HG03342 (cell line): ENCODE results near the gene FAM83D.
"Not testable (repeated sequence)": the region's sequence is repeated elsewhere in the genome, so short reads cannot be mapped to it uniquely, and the experiment has no call there.

Source experiments
- ATAC-seq: cut with Tn5 transposase; IDR thresholded peaks from one replicate; pipeline ENCODE4 v1.9.1; 2021; ENCODE audit warnings: mild to moderate bottlenecking, moderate library complexity; ENCODE audit not compliant: unreplicated experiment

Gene FAM83D

DNA sequence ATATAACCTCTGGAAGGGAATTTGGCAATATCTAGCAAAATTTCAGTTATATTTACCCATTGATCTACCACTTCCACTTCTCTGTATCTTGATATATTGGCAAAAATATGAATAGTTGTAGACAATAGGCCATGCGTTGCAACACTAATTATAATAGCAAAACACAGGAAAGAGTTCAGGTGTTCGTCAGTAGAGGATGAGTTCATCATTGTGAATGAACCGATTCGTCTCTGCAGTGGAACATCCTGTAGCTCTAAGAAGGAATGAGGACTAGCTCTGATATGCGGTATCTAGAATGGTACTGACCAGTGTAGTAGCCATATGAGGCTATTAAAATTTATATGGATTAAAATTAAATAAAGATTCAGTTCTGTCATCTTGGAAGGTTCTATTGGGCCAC, 8.3 kb downstream of the FAM83D start:
- ATAC-seq = no peak

DNA sequence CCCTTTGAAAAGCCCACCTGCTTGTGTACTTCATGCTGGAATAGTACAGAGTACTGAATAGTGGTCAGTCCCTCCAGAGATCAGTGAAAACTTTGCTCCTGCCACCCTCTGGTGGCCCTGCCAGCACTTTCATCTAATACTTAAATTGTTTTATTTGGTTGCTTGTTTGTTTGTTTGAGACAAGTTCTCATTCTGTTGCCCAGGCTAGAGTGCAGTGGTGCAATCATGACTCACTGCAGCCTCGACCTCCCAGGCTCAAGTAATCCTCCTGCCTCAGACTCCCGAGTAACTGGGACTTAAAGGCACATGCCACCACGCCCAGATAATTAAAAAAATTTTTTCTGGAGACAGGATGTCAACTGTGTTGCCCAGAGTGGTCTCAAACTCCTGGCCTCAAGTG, 9.1 kb downstream of the FAM83D start:
- no peak for ATAC-seq

- no peak for ATAC-seq
These were observed 9.8 kb downstream of the FAM83D start for GRCh38 chr20:38935967-38936407.

DNA sequence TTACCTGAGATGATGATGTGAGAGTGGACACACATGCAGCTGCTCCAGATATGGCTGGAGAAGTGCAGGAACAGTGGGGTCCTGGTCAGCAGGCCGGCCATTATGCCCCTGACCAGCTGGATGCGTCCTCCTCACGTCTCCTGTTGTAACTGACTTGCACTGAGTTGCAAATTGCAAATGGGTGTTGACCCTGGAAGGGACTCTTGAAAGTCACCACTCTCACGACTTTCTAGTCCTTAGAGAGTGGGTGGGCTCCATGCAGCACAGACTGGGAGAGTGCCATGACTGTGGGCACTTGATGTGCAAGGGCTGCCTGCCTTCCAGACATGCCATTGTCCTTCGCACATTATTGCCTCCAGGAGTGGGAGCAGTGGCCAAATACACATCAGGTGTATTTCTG, 10.8 kb downstream of the FAM83D start:
- no peak for ATAC-seq

GRCh38 chr20:38937978-38938473, 11.8 kb downstream of the FAM83D start:
- ATAC-seq = no peak

DNA sequence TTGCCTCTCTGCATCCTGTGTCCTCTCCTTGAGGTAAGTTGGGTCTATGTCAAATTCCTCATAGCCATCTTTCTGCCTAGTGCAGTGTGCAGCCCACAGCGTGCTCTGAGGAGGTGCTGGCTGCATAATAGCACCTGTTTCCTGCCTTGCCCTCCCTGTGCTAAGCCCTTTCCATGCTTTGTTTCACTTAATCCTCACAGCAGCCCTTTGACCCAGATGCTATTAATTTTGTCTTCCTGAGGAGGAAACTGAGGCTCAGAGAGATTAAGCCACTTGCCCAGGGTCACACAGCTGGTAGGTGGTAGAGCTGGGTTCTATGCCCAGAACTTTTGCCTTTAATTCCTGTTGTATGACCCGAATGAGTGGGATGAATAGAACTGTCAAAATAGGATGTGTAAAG, 13.5 kb downstream of the FAM83D start:
- ATAC-seq = no peak

DNA sequence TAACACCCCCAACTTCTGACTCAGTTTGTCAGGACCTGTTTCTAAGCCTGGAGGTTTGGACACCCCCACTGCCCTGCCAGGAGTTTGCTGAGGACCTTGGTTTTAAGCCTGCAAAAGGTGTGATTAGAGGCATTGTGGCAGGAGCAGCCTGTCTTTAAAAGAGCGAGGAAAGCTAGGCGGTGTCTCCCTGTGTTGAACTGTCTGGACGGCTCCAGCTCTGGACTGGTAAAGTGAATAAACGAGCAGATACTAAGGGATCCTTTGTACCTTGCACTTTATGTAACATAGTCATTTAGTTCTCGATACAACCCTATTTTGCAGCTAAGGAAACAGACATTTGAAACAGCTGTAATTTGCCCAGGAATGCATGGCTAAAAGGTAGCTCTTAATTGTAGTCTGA, 14.4 kb downstream of the FAM83D start:
- ATAC-seq = no peak

- ATAC-seq = no peak
These were observed 15.6 kb downstream of the FAM83D start for GRCh38 chr20:38941726-38942389.

- no peak for ATAC-seq
These were observed 18.8 kb downstream of the FAM83D start for GRCh38 chr20:38945012-38945411.

DNA sequence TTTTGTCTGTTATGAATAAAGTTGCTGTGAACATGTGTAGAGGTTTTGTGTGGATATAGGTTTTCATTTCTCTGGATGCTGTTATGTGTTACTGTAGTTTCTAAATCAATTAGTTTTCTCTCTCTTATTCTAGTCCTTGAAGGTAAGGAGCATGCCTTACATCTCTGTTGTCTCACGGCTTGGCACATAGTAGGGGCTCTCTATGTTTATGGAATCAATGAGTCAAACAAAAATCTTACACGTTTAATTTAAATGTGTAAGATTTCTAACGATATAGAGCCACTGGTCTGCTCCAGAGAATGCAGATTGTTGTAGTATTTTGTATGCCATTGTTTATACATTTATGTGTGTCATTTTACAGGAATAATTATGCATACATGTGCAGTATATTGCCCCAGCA, 20.6 kb downstream of the FAM83D start:
- no peak for ATAC-seq

DNA sequence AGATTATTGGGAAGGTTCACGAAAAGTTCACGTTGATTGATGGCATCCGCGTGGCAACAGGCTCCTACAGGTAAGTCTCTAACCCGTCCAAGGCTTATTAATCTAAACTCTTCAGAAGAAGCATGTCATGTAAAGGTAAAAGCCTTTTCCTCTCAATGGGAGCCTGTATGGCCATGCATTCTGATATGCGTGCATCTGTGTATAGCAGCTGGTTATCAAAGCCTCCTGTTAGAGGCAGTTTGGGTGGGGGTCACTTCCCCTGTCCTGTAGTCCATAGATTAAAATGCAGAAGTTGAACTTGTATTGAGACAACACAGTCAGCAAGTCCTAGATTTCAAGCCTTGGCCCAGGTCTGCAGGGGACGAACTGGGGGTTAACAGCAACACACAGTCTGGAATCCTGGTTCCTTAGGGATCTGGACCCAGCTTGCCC, 21.7 kb downstream of the FAM83D start:
- no peak for ATAC-seq

GRCh38 chr20:38950254-38950653, 24.0 kb downstream of the FAM83D start:
- ATAC-seq = no peak

- no peak for ATAC-seq
These were observed 25.4 kb downstream of the FAM83D start for GRCh38 chr20:38951611-38952010.

GRCh38 chr20:38952153-38952552, 25.9 kb downstream of the FAM83D start:
- no peak for ATAC-seq

GRCh38 chr20:38953630-38954340, 27.6 kb downstream of the FAM83D start:
- no peak for ATAC-seq

GRCh38 chr20:38957235-38957876, 31.1 kb downstream of the FAM83D start:
- ATAC-seq = no peak

- no peak for ATAC-seq
These were observed 31.8 kb downstream of the FAM83D start for GRCh38 chr20:38957915-38958485.

DNA sequence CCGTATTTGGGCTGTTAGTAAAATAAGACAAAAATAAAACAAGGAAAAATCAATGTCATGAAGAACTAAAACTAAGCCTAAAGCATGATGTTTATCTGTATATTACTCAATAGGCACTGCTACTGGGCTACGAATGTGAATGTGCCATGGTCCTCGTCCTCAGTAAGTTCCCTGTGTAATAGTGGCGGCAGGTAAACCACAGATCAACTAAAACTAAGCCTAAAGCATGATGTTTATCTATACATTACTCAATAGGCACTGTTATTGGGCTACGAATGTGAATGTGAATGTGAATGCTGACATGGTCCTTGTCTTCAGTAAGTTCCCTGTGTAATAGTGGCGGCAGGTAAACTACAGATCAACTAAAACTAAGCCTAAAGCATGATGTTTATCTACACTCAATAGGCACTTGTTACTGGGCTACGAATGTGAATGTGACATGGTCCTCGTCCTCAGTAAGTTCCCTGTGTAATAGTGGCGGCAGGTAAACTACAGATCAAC, 34.0 kb downstream of the FAM83D start:
- not testable (repeated sequence) for ATAC-seq

- ATAC-seq = no peak
These were observed 35.4 kb downstream of the FAM83D start for GRCh38 chr20:38961530-38962043.

DNA sequence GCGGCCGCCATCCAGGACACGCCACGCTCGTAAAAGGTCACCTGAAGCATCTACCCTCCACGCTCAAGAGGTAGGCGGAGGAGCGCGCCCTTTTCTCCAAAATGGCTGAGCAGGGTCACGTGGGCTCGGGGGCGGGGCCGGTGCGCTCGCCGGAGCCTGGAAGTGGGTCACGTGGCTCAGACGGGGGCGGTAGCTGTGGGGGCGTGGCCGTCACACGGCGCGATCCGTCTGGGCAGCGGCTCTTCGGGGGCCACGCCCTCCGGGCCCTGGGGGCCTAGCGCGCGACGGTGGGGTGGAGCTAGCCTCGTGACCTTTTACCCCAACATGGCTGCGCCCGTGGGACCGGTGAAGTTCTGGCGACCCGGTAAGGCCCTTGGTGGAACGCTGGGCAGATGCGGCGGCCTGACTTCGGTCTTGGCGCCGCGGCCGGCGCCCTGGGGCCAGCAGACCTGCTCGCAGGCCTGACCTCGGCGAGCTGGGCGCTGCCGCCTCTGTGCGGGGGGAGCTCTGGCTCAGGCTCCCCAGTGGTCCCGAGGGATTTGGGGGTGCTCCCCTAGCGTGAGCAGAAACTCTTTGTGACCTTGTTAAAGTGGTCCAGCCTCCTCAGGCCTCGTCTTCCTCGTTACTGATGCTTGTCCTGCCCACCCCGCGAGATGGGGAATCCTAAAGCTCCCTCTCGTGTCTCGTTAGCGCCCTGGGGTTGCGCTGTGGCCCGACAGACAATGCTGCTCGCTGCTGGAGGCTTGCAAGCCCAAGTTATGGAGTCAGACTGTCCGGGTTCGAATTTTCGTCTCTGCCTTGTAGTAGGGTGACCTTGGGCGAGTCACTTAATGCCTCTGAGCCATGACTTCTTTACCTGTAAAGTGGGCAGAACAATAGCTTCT, 36.1 kb downstream of the FAM83D start, which contains the start of gene DHX35:
Gene DHX35 (plus strand): TSS at position 301 of the 884 bp plus-strand sequence. CDS start 24 bp downstream, at position 325.
- peak; percentile 95 for ATAC-seq
